KOPT-K1 (cell line): ENCODE measurements around the gene NCAPG.

Source experiments
- H3K27ac ChIP-seq: fragments of 200-600 bp; sonication (generic); 2 replicates; pipeline ENCODE4 v1.5.1; 2016; ENCODE audit warnings: antibody characterized with exemption, mild to moderate bottlenecking, low read depth, low read length; ENCODE audit not compliant: poor library complexity, severe bottlenecking
- H3K36me3 ChIP-seq: fragments of 200-600 bp; sonication (generic); 2 replicates; pipeline ENCODE4 v1.5.1; 2017; ENCODE audit warnings: antibody characterized with exemption, mild to moderate bottlenecking, low read length, moderate library complexity; ENCODE audit not compliant: insufficient read depth
- H3K9me3 ChIP-seq: fragments of 200-600 bp; sonication (generic); 2 replicates; pipeline ENCODE4 v1.5.1; 2017; ENCODE audit warnings: antibody characterized with exemption, low read length, mild to moderate bottlenecking; ENCODE audit not compliant: insufficient read depth, poor library complexity, severe bottlenecking

NCAPG gene

DNA sequence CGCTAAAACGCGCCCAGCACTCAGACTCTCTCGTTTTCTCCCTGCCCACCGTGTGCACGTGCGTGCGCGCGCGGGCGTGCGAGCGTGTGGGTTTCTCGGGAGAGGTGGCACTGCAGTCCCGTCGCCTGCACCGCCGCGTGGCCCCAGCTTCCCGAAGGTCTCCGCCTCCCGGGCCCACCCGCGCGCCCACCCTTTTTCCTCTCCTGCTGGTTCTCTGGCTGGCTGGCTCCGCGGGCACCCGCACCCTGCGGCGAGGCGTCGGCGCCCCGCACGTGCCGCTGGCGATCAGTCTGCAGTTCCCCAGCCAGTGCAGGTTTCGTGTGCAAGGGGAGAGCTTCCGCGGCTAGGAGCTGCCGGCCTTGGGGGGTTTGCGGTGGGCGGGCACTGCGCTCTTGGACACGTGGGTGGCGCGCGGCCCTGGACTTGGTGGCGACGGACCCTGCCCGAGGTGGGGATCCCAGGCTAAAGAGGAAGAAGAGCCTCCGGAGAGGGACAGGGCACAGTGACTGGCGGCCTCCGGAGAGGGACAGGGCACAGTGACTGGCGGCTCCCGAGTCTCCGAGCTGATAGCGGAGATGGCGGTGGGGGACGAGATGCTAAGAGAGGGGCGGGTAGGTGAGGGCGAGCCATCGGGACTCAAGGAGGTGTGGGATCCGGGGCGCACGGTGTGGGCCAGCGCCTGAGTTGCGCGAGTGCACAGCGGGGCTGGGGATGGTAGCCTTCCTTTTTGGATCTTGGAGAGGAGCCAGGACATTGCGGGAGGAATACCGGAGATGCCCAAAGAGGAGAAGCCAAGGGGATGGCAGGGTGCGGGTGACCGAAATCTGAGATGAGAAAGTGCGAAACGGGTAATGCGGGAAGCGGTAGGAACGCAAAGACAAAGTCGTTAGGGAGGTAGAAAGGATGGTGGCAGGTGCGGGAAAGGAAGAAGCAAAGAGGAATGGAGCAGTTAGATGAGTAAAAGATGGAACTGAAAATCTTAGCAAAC, 29.2 kb upstream of the NCAPG start, which contains the start of gene FAM184B:
FAM184B (minus strand) TSS at position 322 of the 988 bp plus-strand sequence. CDS start 322 bp downstream, outside the sequence.
- Histone ChIP-seq H3K36me3 (no peaks in the 10 kb centered on the region), H3K9me3 (no peaks in the 10 kb centered on the region), H3K27ac (no peak within 1 kb of the TSS)

DNA sequence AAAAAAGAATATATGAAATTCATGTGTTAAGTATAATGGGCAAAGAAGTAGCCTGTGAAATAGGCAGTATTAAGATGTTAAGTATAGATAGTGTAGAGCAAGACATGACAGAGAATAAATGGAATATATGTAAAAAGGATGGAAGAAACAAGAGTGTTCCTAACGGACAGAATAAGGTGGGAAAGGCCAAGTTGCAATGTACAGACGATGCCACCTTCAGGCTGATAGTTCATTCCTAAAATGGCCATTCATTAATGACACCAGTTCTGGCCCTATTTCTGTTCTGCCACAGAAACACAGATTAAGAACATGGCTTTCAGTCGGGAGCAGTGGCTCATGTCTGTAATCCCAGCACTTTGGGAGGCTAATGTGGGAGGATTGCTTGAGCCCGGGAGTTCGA, 24.9 kb upstream of the NCAPG start:
- Histone ChIP-seq H3K27ac (no peak overlapping the region), H3K9me3 (no peaks in the 10 kb centered on the region), H3K36me3 (peaks cover 21% of the 10 kb centered on the region; the same call in 1 of the 2 replicates)

GRCh38 chr4:17786567-17786966, 24.2 kb upstream of the NCAPG start:
- H3K36me3 ChIP-seq: peaks cover 24% of the 10 kb centered on the region
- no peak overlapping the region for H3K27ac ChIP-seq
- no peaks in the 10 kb centered on the region for H3K9me3 ChIP-seq

GRCh38 chr4:17787315-17787714, 23.5 kb upstream of the NCAPG start:
- no peak overlapping the region for H3K27ac ChIP-seq
- H3K36me3 ChIP-seq: peaks cover 31% of the 10 kb centered on the region
- H3K9me3 ChIP-seq: no peaks in the 10 kb centered on the region

- H3K9me3 ChIP-seq: no peaks in the 10 kb centered on the region
- H3K36me3 ChIP-seq: peaks cover 42% of the 10 kb centered on the region
- H3K27ac ChIP-seq: no peak overlapping the region
These were observed 21.8 kb upstream of the NCAPG start for GRCh38 chr4:17788956-17789355.

- Histone ChIP-seq H3K36me3 (peaks cover 84% of the 10 kb centered on the region), H3K9me3 (no peaks in the 10 kb centered on the region), H3K27ac (no peak overlapping the region)
These were observed 16.0 kb upstream of the NCAPG start for GRCh38 chr4:17794730-17795129.

GRCh38 chr4:17797808-17798207, 13.0 kb upstream of the NCAPG start:
- Histone ChIP-seq H3K27ac (no peak overlapping the region), H3K36me3 (peaks cover 96% of the 10 kb centered on the region), H3K9me3 (no peaks in the 10 kb centered on the region)

- Histone ChIP-seq H3K36me3 (peaks cover 72% of the 10 kb centered on the region), H3K27ac (no peak overlapping the region), H3K9me3 (no peaks in the 10 kb centered on the region)
These were observed 5.1 kb upstream of the NCAPG start for GRCh38 chr4:17805580-17806155.

DNA sequence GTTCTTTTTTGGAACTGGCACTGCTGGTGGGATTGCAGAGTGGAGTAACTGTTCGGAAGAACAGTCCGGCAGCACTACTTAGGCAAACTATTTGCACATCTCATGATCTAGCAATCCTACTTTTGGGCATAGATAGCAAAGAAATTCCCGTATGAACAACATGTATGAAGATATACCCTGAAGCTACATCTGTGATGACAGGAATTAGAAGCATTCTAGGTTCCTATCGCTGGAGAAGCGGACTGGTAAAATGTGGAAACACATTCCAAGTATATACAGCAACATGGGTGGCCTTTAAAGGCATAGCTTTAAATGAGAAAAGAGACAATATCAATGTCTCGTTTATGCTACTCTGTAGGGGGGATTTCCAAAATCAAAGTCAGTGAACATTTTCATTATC, 3.3 kb upstream of the NCAPG start:
- Histone ChIP-seq H3K9me3 (no peaks in the 10 kb centered on the region), H3K36me3 (peaks cover 54% of the 10 kb centered on the region), H3K27ac (no peak overlapping the region)

- Histone ChIP-seq H3K27ac (peak overlapping the region; percentile 98), H3K9me3 (no peaks in the 10 kb centered on the region), H3K36me3 (peaks cover 53% of the 10 kb centered on the region)
These were observed 1.1 kb upstream of the NCAPG start for GRCh38 chr4:17809667-17810066.

- H3K27ac ChIP-seq: peak overlapping the region; percentile 98
- no peaks in the 10 kb centered on the region for H3K9me3 ChIP-seq
- peaks cover 53% of the 10 kb centered on the region for H3K36me3 ChIP-seq
These were observed 362 bp downstream of the NCAPG start for GRCh38 chr4:17811078-17811603.

- Histone ChIP-seq H3K9me3 (no peaks in the 10 kb centered on the region), H3K27ac (peak overlapping the region; percentile 98), H3K36me3 (peaks cover 59% of the 10 kb centered on the region)
These were observed 1.3 kb downstream of the NCAPG start for GRCh38 chr4:17812125-17812524.

GRCh38 chr4:17812801-17813200, 2.0 kb downstream of the NCAPG start:
- Histone ChIP-seq H3K27ac (no peak overlapping the region), H3K36me3 (peaks cover 59% of the 10 kb centered on the region), H3K9me3 (no peaks in the 10 kb centered on the region)

DNA sequence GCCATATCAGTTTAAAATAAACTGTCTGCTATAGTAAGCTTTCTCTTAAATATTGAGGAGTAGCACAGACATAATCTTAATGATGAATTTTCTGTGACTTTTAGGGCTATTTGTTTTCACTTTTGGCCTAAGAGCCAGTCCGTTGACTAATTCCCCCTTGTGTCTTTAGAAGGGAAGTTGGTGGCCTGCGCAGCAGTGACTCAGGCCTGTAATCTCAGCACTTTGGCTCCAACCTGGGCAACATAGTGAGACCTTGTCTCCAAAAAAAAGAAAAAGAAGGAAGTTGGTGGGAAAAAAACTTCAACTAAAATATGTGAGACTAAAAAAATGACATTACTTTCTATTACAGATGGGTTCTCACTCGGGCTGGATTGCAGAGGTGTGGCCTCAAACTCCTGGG, 3.4 kb downstream of the NCAPG start:
- Histone ChIP-seq H3K9me3 (no peaks in the 10 kb centered on the region), H3K36me3 (peaks cover 66% of the 10 kb centered on the region), H3K27ac (no peak overlapping the region)

- peaks cover 86% of the 10 kb centered on the region for H3K36me3 ChIP-seq
- H3K27ac ChIP-seq: no peak overlapping the region
- H3K9me3 ChIP-seq: no peaks in the 10 kb centered on the region
These were observed 5.4 kb downstream of the NCAPG start for GRCh38 chr4:17816142-17816541.
